Activated CD8-positive, alpha-beta memory T cell treated with anti-CD3 and anti-CD28 coated beads, Interleukin-2, amount 50 U/mL, for 48 hours (primary cell): ENCODE data around the gene WDR44.
"Not testable (repeated sequence)": the region's sequence is repeated elsewhere in the genome, so short reads cannot be mapped to it uniquely, and the experiment has no call there.

ENCODE experiments used
- DNase-seq: peaks from one replicate; pipeline ENCODE4 v3.0.0-alpha.2; 2020

WDR44 gene

DNA sequence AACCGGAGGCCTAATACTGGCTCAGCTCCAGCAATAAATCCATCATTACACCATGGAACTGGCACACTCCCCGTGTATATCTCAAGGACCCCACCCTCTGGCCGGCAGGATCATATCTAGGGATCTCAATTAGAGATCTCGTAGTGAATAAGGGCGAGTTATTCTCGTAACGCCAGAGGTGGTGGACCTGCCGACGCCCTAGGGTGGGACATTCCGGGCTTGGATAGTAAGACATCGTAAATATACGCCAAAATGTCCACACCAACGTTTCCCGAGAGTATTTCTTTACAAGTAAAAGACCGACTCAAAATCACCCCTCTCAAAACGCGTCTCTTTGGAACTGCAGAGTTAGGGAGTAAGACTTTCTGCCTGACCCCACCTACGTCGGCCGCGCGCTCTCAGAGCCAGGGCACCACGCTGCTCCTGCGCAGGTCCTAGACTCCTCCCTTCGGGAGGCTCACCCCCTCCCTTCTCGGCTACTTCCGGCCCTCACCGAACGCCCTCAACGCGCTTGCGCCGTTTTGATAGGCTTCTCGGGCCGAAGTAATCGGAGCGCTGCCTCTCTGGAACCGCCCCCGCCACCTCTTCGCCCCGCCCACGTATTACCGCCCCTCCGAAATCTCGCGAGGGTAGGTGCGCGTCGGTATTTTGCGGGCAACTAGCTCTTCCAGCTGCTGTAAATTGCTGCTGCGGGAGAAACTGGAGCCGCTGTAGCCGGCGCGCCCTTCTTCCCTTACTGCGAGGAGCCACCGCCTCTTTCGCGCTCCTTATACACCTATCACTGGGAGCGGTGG is at the start of gene WDR44:
WDR44 (plus strand) TSS at position 643 of the 794 bp plus-strand sequence. CDS start 398 bp downstream, outside the sequence.
- peak; percentile 92 for DNase-seq

DNA sequence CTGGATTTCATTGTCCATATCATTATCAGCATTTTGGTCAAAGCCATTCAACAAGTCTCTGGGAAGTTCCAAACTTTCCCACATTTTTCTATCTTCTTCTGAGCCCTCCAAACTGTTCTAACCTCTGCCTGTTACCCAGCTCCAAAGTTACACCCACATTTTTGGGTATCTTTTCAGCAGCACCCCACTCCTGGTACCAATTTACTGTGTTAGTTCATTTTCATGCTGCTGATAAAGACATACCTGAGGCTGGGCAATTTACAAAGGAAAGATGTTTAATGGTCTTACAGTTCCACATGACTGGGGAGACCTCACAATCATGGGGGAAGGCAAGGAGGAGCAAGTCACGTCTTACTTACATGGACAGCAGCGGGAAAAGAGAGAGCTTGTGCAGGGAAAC is 40.1 kb upstream of the WDR44 start:
- DNase-seq: not testable (repeated sequence)

DNA sequence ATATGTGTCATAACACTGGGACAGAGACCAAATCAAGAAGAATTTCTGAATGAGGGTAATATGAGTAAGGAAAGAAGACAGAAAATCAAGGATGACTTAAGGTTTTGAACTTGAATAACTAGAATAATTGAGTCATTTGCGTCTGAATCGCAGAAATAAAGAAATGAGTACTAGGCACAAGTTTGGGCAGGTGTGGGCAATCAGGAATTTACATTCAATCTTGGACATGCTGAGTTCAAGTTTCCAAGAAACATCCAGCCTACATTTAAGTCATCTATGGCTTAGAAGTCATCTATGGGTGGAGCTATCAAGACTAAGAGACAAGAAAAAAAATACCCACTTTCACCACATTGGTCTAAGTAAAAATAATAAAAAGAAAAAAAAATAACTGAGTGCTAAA is 30.4 kb upstream of the WDR44 start:
- no peak for DNase-seq

DNA sequence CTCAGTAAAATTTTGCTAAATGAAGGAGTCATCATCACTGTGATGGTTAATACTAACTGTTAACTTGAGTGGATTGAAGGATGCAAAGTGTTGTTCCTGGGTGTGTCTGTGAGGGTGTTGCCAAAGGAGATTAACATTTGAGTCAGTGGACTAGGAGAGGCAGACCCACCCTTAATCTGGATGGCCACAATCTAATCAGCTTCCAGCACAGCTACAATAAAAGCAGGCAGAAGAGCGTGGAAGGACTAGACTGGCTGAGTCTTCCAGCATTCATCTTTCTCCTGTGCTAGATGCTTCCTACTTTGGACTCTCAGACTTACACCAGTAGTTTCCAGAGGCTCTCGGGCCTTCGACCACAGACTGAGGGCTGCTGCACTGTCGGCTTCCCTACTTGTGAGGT is 21.3 kb upstream of the WDR44 start:
- no peak for DNase-seq

DNA sequence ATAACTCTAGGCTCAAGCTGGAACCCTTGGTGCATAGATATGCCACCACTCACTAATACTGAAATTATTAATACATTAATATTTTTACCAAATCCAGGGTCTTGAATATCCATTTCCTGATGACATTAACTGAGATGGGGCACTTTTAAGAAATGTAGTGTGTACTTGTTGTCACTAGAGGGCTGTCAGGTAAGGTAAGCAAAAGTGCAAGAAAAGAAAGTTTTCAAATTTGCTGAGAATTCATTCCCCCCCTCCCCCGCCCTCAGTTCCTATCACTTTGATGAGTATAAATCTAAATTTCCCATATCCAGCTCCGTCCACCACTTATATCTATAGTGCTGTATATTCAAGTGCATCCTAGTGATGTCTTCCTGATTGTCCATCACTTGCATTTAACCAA is 20.5 kb upstream of the WDR44 start:
- DNase-seq: no peak

DNA sequence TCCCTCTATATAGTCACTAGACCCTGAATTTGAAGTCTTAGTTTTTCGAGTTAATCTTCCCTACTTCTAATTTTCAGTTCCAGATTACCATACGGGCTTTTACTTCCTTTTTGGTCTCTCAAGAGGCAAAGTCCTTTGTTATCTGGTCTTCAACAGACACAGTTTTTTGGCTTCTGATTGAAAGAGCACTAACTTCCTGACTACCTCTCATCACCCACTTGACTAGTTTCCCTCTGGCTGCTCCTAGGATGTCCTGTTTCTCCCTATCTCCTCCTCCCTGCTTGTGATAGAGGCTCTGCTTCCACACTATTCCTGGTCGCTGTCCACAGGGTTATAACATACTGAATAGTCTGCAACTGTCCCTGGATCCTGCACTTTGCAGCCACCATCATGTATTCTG is 16.7 kb upstream of the WDR44 start:
- no peak for DNase-seq

GRCh38 chrX:118337687-118338086 is 8.2 kb upstream of the WDR44 start:
- no peak for DNase-seq

DNA sequence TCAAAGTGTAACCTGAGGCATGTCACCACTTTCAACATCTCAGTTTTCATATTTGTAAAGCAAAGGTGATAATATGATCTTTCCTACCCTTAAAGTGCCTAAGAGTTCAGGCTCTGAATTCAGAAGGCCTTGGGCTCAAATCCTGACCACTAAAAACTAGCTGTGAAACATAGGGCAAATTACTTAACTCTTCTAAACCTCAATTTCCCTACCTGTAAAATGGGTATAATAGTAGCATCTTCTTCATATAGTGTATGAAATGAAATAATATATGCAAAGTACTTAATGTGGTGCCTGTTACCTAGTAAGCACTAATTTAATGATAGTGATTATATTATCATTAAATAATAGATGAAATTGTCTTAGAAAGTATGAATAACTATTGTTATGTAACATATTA is 7.0 kb upstream of the WDR44 start:
- DNase-seq: no peak

DNA sequence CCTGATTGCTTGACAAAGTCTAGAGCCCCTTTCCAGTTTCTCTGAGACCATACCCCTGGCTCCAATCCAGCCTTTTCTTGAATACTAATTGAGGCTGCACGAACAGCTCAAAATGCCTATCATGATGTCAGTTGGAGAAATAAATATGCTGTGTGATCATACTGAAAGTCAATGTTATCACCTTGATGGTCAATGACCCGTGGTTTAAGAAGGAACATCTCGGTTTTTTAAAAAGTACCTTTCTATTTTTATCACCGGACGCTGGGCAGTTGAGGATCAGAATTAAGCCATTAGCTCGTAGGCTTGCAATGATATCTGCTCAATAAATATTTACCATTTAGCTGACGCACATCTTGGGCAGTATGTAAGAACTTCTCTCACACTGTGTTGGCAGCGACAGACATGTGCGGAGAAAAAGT is 852 bp upstream of the WDR44 start:
- DNase-seq: no peak

GRCh38 chrX:118346258-118347094 is 570 bp downstream of the WDR44 start:
- DNase-seq: peak; percentile 72

DNA sequence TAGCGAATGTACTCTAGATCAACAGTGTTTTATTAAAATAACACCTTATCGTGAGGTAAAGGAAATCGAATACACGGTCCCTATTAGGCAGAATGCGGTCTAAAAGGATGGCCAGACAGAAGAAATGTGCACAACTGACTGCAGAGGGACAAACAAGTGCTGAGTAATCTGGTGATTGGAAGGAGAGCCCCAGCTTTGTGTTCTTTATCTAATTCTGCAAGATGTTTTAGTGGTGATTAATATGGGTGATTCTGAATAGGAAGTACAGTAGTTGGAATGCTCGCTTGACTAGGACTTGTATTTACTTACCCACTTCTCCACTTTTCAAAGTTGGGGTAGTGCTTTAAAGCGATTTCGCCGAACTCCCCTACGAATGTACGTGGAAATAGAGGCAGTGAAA is 1.2 kb downstream of the WDR44 start:
- no peak for DNase-seq

DNA sequence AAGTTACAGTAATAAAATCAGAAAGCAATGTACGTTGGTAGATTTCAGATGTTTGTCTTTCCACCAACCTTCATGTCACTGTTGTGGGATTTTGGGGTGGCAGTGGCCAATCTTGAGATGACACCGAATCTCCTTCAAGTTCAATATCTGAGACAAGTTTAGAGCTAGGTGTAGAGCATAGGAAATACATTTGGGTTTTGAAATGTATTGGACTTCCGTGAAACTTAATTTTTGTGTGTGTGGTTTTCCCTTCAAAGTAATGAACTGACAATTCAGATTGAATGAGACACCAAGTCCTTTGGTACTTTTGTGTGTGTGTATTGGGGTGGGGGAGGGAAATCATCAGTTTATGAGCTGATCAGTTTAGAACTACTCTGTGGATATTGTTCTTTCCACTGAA is 1.8 kb downstream of the WDR44 start:
- DNase-seq: no peak

DNA sequence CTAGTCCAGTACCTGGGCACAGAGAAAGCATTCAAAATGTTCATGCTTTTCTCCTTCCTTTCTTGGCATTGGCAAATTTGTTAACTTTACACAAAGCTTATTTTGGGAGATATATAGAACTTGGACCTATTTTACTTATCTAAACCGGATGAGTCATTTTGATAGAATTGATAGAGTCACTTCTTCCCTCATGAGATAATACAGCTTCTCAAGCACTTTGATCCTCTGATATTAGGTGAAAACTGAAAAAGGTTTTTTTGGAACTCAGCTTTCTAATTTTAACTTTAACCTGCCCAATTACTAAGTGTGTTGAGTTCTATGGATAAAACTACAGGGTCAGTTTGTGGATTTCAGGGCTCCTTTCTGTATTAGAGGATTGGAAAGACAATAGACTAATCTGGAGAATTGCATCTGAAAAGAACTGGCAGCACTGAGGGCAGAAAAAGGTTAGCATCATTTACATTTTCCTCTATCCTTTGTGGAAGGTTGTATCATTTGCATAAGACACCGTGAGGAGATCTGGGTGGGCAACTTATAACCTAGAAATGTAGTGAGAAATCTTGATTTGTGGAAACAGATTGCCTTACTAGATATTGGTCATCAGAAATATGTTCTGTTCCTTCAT is 2.4 kb downstream of the WDR44 start:
- DNase-seq: no peak

DNA sequence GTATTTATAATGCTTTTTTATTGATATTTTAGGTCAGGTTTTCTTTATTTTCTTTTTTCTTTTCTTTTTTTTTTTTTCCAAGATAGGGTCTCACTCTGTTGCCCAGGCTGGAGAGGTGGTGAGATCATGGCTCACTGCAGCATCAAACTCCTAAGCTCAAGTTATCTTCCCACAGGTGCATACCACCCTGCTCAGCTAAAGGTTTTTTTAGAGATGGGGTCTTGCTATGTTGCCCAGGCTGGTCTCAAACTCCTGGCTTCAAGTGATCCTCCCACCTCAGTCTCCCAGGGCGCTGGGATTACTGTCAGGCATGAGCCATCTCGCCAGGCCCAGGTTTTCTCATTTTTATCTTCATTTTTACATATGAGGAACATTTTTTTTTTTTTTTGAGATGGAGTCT is 3.3 kb downstream of the WDR44 start:
- DNase-seq: no peak

DNA sequence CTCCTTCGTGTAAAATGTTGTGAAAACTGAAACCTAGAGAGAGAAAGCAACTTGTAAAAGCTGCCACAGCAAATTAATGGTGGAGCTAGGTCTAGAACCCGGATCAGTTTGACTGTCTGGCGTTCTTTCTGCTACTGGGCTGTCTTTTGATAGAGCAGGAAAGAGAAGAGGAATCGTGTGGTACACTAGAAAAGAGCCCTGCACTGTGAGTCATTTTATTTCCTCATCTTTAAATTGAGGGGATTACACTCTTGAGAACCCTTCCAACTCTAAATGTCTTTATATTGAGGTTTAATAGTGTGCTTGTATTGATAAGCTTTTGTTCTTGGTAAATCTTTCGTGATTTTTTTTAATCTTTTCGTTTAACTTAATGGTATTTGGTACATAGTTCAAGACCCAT is 4.3 kb downstream of the WDR44 start:
- no peak for DNase-seq

DNA sequence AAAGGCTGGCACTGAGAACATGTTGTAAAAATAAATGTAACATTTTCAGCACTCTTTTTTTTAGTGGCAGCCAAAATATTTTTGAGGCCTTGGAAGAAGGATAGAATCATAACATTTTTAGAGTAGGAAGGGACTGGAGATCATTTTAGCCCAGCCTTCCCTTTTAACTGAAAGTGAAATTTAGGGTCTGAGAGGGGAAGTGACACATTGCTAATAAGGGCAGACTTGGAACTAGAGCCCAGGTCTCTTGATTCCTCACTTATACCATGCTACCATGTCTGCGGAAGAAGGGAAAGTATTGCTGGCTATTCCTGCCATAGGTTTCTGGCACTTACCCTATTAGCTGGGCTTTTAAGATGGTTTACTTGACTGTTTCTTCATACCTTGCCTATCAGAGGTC is 4.8 kb downstream of the WDR44 start:
- DNase-seq: no peak

DNA sequence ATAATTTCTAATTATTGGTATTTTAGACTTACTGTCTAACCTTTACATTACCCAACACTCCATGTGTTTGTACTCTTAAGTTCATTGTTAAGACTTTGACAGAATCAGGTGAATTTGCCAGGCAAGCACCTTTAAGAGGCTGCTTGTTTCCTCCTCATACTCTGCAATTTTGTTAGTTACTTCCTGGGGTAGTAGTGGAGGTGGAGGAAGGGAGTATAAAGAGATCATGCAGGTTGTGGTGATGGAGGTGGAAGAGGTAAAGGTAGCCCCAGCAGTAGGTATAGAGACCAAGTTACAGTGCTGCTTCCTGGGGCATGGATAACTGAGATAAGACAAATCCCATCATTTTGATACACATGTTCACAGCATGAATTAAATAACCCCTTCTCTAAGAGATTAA is 6.7 kb downstream of the WDR44 start:
- DNase-seq: no peak

GRCh38 chrX:118353081-118353850 is 7.4 kb downstream of the WDR44 start:
- DNase-seq: no peak

GRCh38 chrX:118355225-118355920 is 9.5 kb downstream of the WDR44 start:
- no peak for DNase-seq

DNA sequence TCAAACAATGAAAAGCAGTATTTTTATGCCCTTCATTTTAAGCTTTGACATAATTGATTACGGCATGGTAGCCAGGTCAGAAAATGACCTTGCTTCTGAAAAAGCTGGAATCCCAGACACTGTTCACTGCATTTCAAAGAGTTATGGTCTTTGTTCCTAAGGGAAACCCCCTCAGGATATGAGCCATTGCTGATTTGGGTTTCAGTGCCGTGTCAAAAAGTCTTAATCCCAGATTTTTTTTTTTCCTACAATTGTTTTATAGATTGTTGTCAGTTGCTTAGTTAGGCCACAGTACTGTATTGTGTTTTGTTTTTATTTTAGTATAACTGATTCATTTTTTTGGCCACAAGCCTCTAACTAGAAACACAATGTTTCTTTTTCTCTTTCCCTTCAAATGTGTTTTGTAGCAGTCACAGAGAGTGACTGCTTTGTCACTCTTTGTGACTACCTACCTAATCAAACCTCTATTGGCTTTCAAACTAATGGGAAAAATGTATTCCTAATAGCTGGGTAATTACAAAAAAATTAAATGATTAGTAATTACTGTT is 10.3 kb downstream of the WDR44 start:
- DNase-seq: no peak

DNA sequence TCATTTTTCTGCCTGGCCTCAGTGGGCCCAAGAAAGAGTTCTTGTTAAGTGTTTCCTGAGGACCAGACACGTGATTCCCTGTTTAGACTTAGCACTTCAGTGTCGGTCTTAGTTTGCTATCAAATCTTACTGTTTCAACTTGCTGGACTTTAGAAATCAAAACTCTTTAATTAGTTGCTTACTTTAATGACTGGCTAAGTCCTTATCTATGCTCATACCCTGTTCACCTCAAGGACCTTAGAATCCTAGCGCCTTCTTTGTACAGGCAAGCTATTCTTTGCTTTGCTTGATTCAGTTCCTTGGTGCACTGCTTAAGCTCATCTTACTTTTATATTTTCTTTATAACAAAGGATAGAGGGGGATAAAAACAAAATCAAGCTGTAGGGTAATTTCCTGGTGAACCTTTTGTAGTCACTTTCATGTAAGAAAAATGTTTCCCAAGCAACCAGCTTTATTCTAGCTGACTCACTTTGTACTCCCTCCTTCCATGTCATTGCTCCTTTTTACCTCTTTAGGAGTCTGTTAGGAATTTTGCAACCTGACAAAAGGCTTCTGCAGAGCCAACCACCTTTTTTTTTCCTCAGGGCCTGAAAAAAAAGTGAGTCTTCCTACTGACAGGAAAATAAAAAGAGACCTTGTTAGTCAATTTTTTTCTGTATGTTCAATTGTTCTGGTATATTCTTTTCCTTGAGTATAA is 14.7 kb downstream of the WDR44 start:
- no peak for DNase-seq
